Measurements from ENCODE around the gene GGTA1. TPM values are rescaled to one million over a fixed set of nuclear protein-coding genes. Genes with fewer than 3 reads are reported as not detected.
A peak's percentile ranks its signal among the peaks of the same experiment; 100 is the strongest.

The GGTA1 gene
- polyA plus RNA-seq: 10 to 100 TPM; 24.2 to 26.5 TPM

DNA sequence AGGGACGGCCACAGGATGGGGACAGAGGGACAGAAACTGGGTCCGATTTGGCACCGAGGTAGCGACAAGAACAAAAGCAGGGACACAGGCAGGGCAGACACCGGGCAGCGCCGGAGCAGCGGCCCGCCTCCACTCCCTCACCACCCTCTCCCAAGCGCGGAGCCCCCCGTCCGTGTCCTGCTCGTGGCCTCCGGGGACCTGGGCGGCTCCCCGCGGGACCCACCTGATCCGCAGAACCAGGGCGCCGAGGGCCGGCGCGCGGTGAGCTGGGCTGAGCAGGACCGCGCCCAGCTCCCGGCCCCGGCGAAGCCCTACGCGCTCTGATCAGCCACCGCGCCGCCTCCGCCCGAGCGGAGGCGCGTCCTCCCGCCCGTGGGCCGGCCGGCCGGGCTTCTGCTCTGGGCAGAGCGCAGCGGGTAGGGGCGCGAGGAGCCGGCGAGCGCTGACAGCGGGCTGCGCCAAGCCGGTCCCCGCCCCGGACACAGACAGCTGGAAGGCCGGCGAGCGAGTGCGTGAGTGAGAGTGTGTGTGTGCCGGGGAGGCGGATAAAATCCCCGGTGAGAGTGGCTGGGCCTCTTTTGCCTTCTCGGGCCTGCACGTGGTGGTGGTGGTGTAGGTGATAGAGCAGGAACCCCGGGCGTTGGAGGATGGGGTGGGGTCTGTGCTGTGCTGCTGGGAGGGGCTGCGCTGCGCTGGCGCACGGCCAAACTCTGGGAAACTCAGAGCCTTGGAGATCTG lies at the start of gene GGTA1:
TSS of gene GGTA1 (minus strand) at position 418 of the 738 bp plus-strand sequence. CDS start 31,922 bp downstream, outside the sequence.
- Histone ChIP-seq H3K36me3 (ENCODE audit: control insufficient read depth in 2 of 2, insufficient read depth in 2 of 2, low read length in 1 of 2) (no peaks in the 10 kb centered on the region), H3K9me3 (ENCODE audit: control insufficient read depth in 2 of 2, insufficient read depth in 1 of 2, low read depth in 1 of 2, low read length in 1 of 2) (no peaks in the 10 kb centered on the region), H3K27ac (ENCODE audit: low read depth in 2 of 2, low read length in 1 of 2) (peak within 1 kb of the TSS; percentile 95 to 98), H3K4me3 (ENCODE audit: low read depth in 1 of 2, low read length in 2 of 2) (peak within 1 kb of the TSS; percentile 61 to 64), H3K27me3 (ENCODE audit: control insufficient read depth in 1 of 2, insufficient read depth in 2 of 2, low read length in 2 of 2) (no peaks in the 10 kb centered on the region), H3K4me1 (ENCODE audit: control insufficient read depth in 2 of 2, insufficient read depth in 2 of 2, low read length in 1 of 2) (peaks cover 0 to 9% of the 10 kb centered on the region in 2 donors)
- 1% methylated on average over 61 to 72 of the region's 72 CpGs for WGBS, 2 donors

DNA sequence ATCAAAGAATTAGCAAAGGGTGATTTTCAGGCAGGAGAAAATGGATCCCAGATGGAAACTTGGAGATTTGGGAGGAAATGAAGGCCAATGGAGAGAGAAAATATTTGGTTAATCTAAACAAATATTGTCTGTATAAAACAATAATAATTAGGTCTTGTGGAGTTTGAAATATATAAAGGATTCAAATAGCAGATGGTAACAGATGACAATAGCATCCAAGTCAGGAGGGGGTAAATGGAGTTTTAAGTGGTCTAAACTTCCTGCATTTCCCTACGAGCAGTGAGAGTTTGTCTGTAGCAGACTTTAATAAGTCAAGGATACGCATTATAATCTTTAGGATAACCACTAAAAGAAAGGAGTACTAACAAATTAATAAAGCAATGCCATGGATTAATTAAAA lies 49.0 kb upstream of the GGTA1 start:
- H3K27ac ChIP-seq (ENCODE audit: low read depth in 2 of 2, low read length in 1 of 2): no peak overlapping the region
- H3K4me1 ChIP-seq (ENCODE audit: control insufficient read depth in 2 of 2, insufficient read depth in 2 of 2, low read length in 1 of 2): peaks cover 3 to 4% of the 10 kb centered on the region in 2 donors
- H3K27me3 ChIP-seq (ENCODE audit: control insufficient read depth in 1 of 2, insufficient read depth in 2 of 2, low read length in 2 of 2): no peaks in the 10 kb centered on the region
- H3K9me3 ChIP-seq (ENCODE audit: control insufficient read depth in 2 of 2, insufficient read depth in 1 of 2, low read depth in 1 of 2, low read length in 1 of 2): no peaks in the 10 kb centered on the region
- no peak overlapping the region for H3K4me3 ChIP-seq (ENCODE audit: low read depth in 1 of 2, low read length in 2 of 2)
- WGBS, 2 donors: 79 to 83% methylated on average over 2 of the region's 2 CpGs
- no peaks in the 10 kb centered on the region for H3K36me3 ChIP-seq (ENCODE audit: control insufficient read depth in 2 of 2, insufficient read depth in 2 of 2, low read length in 1 of 2)

DNA sequence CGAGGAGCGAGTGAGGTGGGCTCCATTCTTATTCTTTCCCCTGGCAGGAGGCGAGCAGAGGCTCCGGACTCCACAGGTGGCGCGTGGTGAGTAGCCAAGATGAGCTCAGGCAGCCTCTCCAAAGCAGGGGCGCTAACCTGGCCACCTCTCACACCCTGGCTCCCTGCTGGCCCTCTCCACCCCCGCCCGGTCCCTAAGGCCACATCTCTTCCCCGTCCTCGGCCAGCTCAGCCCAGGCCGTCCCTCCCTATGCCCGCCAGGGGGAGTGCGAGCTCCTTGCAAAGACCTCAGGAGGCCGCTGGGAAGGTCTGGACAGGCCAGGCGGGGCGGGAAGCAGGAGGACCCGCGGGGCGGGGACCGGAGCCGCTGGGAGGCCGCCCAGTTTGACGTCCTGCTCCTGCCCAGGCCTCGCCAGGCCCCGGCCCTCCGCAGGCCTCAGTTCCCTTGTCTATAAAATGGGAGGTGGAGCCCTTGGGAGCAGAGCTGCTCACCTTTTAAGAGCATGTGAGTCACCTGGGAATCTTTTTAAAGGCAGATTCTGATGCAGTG lies 46.3 kb upstream of the GGTA1 start:
- no peak overlapping the region for H3K4me3 ChIP-seq (ENCODE audit: low read depth in 1 of 2, low read length in 2 of 2)
- H3K9me3 ChIP-seq (ENCODE audit: control insufficient read depth in 2 of 2, insufficient read depth in 1 of 2, low read depth in 1 of 2, low read length in 1 of 2): no peaks in the 10 kb centered on the region
- no peaks in the 10 kb centered on the region for H3K27me3 ChIP-seq (ENCODE audit: control insufficient read depth in 1 of 2, insufficient read depth in 2 of 2, low read length in 2 of 2)
- WGBS, 2 donors: 3% methylated on average over 26 to 27 of the region's 27 CpGs
- H3K4me1 ChIP-seq (ENCODE audit: control insufficient read depth in 2 of 2, insufficient read depth in 2 of 2, low read length in 1 of 2): peaks cover 3 to 4% of the 10 kb centered on the region in 2 donors
- peak overlapping the region in 1 of 2 donors; percentile 0 for H3K27ac ChIP-seq (ENCODE audit: low read depth in 2 of 2, low read length in 1 of 2)
- H3K36me3 ChIP-seq (ENCODE audit: control insufficient read depth in 2 of 2, insufficient read depth in 2 of 2, low read length in 1 of 2): no peaks in the 10 kb centered on the region

DNA sequence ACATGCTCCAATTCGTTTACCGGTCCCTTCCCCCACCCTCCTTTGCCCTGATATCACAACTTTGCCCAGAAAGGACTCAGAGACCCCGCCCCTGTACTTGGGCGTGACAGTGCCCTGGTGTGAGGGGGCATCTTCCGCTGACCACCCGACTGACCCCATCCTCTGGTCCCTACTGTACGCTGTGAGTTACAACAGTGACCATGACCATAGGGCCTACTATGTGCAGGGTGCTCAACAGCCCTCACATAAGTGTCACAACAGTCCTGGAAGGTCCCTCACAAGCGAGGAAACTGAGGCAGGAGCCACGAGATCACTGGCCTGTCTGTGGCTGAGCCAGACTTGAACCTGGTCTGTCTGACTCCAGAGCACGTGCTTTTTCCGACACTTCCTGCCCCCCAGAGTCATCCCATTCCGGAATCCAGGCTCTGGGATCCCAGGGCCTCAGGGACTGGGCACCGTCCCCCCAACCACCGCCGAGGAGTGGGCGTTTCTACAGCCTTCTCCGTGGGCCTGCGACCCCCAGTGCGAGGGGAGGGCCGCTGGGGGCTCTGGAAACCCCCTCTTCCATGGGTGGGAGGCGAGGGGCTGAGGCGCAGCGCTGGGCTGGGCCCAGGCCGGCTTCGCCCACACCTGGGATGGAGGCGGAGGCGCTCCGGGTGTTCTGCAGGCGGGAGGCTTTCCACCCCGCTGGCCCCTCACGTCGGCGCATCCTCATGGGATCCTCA lies 45.7 kb upstream of the GGTA1 start:
- Histone ChIP-seq H3K27me3 (ENCODE audit: control insufficient read depth in 1 of 2, insufficient read depth in 2 of 2, low read length in 2 of 2) (no peaks in the 10 kb centered on the region), H3K27ac (ENCODE audit: low read depth in 2 of 2, low read length in 1 of 2) (no peak overlapping the region), H3K4me1 (ENCODE audit: control insufficient read depth in 2 of 2, insufficient read depth in 2 of 2, low read length in 1 of 2) (no peaks in the 10 kb centered on the region), H3K4me3 (ENCODE audit: low read depth in 1 of 2, low read length in 2 of 2) (no peak overlapping the region), H3K9me3 (ENCODE audit: control insufficient read depth in 2 of 2, insufficient read depth in 1 of 2, low read depth in 1 of 2, low read length in 1 of 2) (no peaks in the 10 kb centered on the region), H3K36me3 (ENCODE audit: control insufficient read depth in 2 of 2, insufficient read depth in 2 of 2, low read length in 1 of 2) (no peaks in the 10 kb centered on the region)
- WGBS, 2 donors: 44% methylated on average over 33 of the region's 33 CpGs

DNA sequence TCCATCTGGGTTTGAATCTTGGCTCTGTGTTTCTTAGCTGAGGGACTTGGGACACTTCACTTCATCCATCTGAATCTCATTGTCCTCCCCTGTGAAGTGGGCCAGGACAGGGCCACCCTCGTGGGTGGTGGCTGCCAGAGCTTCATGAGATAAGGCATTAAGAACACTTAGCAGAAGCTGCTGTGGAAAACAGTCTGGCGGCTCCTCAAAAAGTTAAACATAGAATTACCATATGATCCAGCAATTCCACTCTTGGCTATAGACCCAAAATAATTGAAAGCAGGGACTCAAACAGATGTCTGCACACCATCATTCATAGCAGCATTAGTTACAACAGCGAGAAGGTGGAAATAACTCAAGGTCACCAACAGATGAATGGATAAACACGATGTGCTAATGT lies 42.4 kb upstream of the GGTA1 start:
- Histone ChIP-seq H3K9me3 (ENCODE audit: control insufficient read depth in 2 of 2, insufficient read depth in 1 of 2, low read depth in 1 of 2, low read length in 1 of 2) (no peaks in the 10 kb centered on the region), H3K4me3 (ENCODE audit: low read depth in 1 of 2, low read length in 2 of 2) (no peak overlapping the region), H3K4me1 (ENCODE audit: control insufficient read depth in 2 of 2, insufficient read depth in 2 of 2, low read length in 1 of 2) (peaks cover 0 to 2% of the 10 kb centered on the region in 2 donors), H3K27ac (ENCODE audit: low read depth in 2 of 2, low read length in 1 of 2) (no peak overlapping the region), H3K27me3 (ENCODE audit: control insufficient read depth in 1 of 2, insufficient read depth in 2 of 2, low read length in 2 of 2) (no peaks in the 10 kb centered on the region), H3K36me3 (ENCODE audit: control insufficient read depth in 2 of 2, insufficient read depth in 2 of 2, low read length in 1 of 2) (no peaks in the 10 kb centered on the region)
- 78 to 83% methylated on average over 4 of the region's 4 CpGs for WGBS, 2 donors

DNA sequence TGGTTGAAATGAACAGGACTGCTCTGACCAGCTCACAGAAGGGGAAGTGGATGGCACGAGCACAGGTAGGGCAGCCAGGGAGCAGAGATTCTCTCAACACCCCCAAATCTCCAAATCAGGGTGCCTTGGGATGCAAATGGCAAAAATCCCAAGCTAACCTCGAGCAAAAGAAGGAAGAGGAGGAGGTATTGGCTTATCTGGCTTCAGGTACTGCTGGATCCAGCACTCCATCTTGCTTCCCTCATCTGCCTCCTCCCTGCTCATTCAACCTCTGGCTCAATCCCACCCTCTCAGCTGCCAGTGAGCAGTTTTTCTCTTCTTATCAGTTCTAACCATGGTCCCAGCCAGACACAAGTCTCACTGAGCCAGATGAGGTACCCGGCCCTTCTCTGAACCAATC lies 41.6 kb upstream of the GGTA1 start:
- Histone ChIP-seq H3K4me3 (ENCODE audit: low read depth in 1 of 2, low read length in 2 of 2) (no peak overlapping the region), H3K9me3 (ENCODE audit: control insufficient read depth in 2 of 2, insufficient read depth in 1 of 2, low read depth in 1 of 2, low read length in 1 of 2) (no peaks in the 10 kb centered on the region), H3K4me1 (ENCODE audit: control insufficient read depth in 2 of 2, insufficient read depth in 2 of 2, low read length in 1 of 2) (peaks cover 0 to 2% of the 10 kb centered on the region in 2 donors), H3K27me3 (ENCODE audit: control insufficient read depth in 1 of 2, insufficient read depth in 2 of 2, low read length in 2 of 2) (no peaks in the 10 kb centered on the region), H3K36me3 (ENCODE audit: control insufficient read depth in 2 of 2, insufficient read depth in 2 of 2, low read length in 1 of 2) (no peaks in the 10 kb centered on the region), H3K27ac (ENCODE audit: low read depth in 2 of 2, low read length in 1 of 2) (no peak overlapping the region)
- 83 to 89% methylated on average over 3 of the region's 3 CpGs for WGBS, 2 donors

DNA sequence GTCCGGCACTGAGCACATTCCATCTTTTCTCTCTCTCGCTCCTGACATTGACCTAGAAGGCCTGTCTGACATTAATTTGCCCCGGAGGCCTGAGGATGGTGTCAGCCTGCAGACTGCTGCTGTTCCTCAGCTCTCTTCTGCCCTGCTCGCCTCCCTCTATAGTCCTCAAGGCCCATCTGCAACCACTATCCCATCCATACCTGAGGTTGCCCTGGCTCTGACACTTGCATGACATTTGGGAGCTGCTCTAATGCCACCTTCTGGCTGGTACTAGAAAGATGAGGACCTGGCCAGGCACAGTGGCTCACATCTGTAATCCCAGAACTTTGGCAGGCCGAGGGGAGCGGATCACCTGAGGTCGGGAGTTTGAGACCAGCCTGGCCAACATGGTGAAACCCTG lies 38.6 kb upstream of the GGTA1 start:
- WGBS, 2 donors: 73 to 77% methylated on average over 7 of the region's 7 CpGs

DNA sequence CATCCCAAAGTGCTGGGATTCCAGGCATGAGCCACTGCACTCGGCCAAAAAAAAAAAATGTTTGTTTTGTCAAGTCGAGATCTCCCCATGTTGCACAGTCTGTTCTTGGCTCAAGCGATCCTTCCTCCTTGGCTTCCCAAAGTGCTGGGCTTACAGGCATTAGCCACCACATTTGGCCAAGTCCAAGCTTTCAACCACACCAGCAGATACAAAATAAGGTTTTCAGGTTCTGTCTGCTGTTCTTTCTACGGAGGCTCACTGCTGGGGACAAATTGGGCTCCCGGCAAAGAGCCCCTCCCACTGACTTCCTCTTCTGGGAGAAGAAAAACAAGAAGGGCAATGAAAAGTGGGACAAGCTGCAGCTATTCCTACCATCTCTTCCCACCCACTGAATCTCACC lies 37.6 kb upstream of the GGTA1 start:
- 18 to 24% methylated on average over 5 of the region's 5 CpGs for WGBS, 2 donors
- H3K27me3 ChIP-seq (ENCODE audit: control insufficient read depth in 1 of 2, insufficient read depth in 2 of 2, low read length in 2 of 2): no peaks in the 10 kb centered on the region
- H3K36me3 ChIP-seq (ENCODE audit: control insufficient read depth in 2 of 2, insufficient read depth in 2 of 2, low read length in 1 of 2): no peaks in the 10 kb centered on the region
- H3K27ac ChIP-seq (ENCODE audit: low read depth in 2 of 2, low read length in 1 of 2): peak overlapping the region; percentile 40 to 81
- no peaks in the 10 kb centered on the region for H3K9me3 ChIP-seq (ENCODE audit: control insufficient read depth in 2 of 2, insufficient read depth in 1 of 2, low read depth in 1 of 2, low read length in 1 of 2)
- peaks cover 0 to 2% of the 10 kb centered on the region in 2 donors for H3K4me1 ChIP-seq (ENCODE audit: control insufficient read depth in 2 of 2, insufficient read depth in 2 of 2, low read length in 1 of 2)
- H3K4me3 ChIP-seq (ENCODE audit: low read depth in 1 of 2, low read length in 2 of 2): no peak overlapping the region

More for the DNA sequence above, 38.6 kb upstream of the GGTA1 start:
- no peaks in the 10 kb centered on the region for H3K36me3 ChIP-seq (ENCODE audit: control insufficient read depth in 2 of 2, insufficient read depth in 2 of 2, low read length in 1 of 2)
- no peaks in the 10 kb centered on the region for H3K27me3 ChIP-seq (ENCODE audit: control insufficient read depth in 1 of 2, insufficient read depth in 2 of 2, low read length in 2 of 2)
- H3K4me1 ChIP-seq (ENCODE audit: control insufficient read depth in 2 of 2, insufficient read depth in 2 of 2, low read length in 1 of 2): peaks cover 0 to 2% of the 10 kb centered on the region in 2 donors
- no peak overlapping the region for H3K27ac ChIP-seq (ENCODE audit: low read depth in 2 of 2, low read length in 1 of 2)
- no peaks in the 10 kb centered on the region for H3K9me3 ChIP-seq (ENCODE audit: control insufficient read depth in 2 of 2, insufficient read depth in 1 of 2, low read depth in 1 of 2, low read length in 1 of 2)
- H3K4me3 ChIP-seq (ENCODE audit: low read depth in 1 of 2, low read length in 2 of 2): no peak overlapping the region

DNA sequence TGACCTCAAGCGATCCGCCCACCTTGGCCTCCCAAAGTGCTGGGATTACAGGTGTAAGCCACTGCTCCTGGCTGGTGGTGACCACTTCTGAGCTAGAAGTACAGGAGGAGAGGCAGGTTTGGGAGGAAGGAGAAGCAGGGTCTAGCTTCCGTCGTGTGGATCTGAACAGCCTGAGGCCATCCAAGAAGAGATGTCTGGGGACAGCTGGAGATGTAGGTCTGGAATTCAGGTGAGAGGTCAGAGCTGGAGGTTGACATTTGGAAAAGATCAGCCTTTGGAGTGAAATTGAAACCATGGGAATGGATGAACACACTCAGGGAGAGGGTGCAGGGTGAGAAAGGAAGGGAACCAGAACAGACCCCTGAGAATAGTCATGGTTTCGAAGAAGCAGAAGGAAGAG lies 33.2 kb upstream of the GGTA1 start:
- H3K36me3 ChIP-seq (ENCODE audit: control insufficient read depth in 2 of 2, insufficient read depth in 2 of 2, low read length in 1 of 2): no peaks in the 10 kb centered on the region
- H3K27ac ChIP-seq (ENCODE audit: low read depth in 2 of 2, low read length in 1 of 2): peak overlapping the region in 1 of 2 donors; percentile 4
- H3K9me3 ChIP-seq (ENCODE audit: control insufficient read depth in 2 of 2, insufficient read depth in 1 of 2, low read depth in 1 of 2, low read length in 1 of 2): no peaks in the 10 kb centered on the region
- H3K27me3 ChIP-seq (ENCODE audit: control insufficient read depth in 1 of 2, insufficient read depth in 2 of 2, low read length in 2 of 2): no peaks in the 10 kb centered on the region
- no peak overlapping the region for H3K4me3 ChIP-seq (ENCODE audit: low read depth in 1 of 2, low read length in 2 of 2)
- WGBS, 2 donors: 92% methylated on average over 5 of the region's 5 CpGs
- peaks cover 0 to 7% of the 10 kb centered on the region in 2 donors for H3K4me1 ChIP-seq (ENCODE audit: control insufficient read depth in 2 of 2, insufficient read depth in 2 of 2, low read length in 1 of 2)

Data from esophagus (tissue), 2 donors.